ENCODE results near the gene TNP2.

- TF ChIP-seq CTCF (conservative IDR thresholded peaks at IDR 0.05) = no peak
- TF ChIP-seq ZFX (IDR thresholded peaks at IDR 0.05) = no peak
Measured at GRCh38 chr16:11302977-11303376, 33.9 kb upstream of the TNP2 start.
